Neural cell (in vitro differentiated cells): ENCODE measurements around the gene PCIF1. TPM values are rescaled to one million over a fixed set of nuclear protein-coding genes. Genes with fewer than 3 reads are reported as not detected.

Source experiments
- H2AFZ ChIP-seq: fragments of 200-600, 300-800 bp; sonication (generic), shearing (Covaris generic); 2 replicates; pipeline ENCODE4 v1.6.0; 2014; ENCODE audit warnings: low read depth, mild to moderate bottlenecking, antibody characterized with exemption, low read length, moderate library complexity
- H3F3A ChIP-seq: fragments of 200-600 bp; shearing (Covaris generic); 2 replicates; pipeline ENCODE4 v1.6.1; 2016; ENCODE audit warnings: mild to moderate bottlenecking, moderate library complexity, mixed read lengths, antibody characterized with exemption, low read length; ENCODE audit not compliant: insufficient read depth, poor library complexity, severe bottlenecking
- H3K27ac ChIP-seq: fragments of 200-600, 300-800 bp; sonication (generic), shearing (Covaris generic); 2 replicates; pipeline ENCODE4 v1.5.1; 2014; ENCODE audit warnings: mild to moderate bottlenecking, low read length, moderate library complexity
- H3K27me3 ChIP-seq: fragments of 300-800, 200-600 bp; sonication (generic), shearing (Covaris generic); 2 replicates; pipeline ENCODE4 v1.6.0; 2014; ENCODE audit warnings: mild to moderate bottlenecking, low read depth, low read length, moderate library complexity; ENCODE audit not compliant: insufficient read depth
- H3K36me3 ChIP-seq: fragments of 300-800, 200-600 bp; sonication (generic), shearing (Covaris generic); 2 replicates; pipeline ENCODE4 v1.5.1; 2014; ENCODE audit warnings: mild to moderate bottlenecking, antibody characterized with exemption, low read length, moderate library complexity; ENCODE audit not compliant: insufficient read depth
- H3K4me2 ChIP-seq: fragments of 300-800, 200-600 bp; sonication (generic), shearing (Covaris generic); 2 replicates; pipeline ENCODE4 v1.6.0; 2014; ENCODE audit warnings: mild to moderate bottlenecking, low read length
- H3K4me3 ChIP-seq: fragments of 300-800, 200-600 bp; sonication (generic), shearing (Covaris generic); 2 replicates; pipeline ENCODE4 v1.5.1; 2014; ENCODE audit warnings: mild to moderate bottlenecking, low read length, moderate library complexity
- H3K79me2 ChIP-seq: fragments of 200-600 bp; shearing (Covaris generic); replicated peaks from 2 replicates; pipeline ENCODE4 v1.6.0; 2014; ENCODE audit warnings: mild to moderate bottlenecking, low read length, moderate library complexity; ENCODE audit not compliant: insufficient read depth
- H3K9ac ChIP-seq: fragments of 300-800, 200-600 bp; sonication (generic), shearing (Covaris generic); 2 replicates; pipeline ENCODE4 v1.6.1; 2016; ENCODE audit warnings: mild to moderate bottlenecking, low read length, mixed read lengths
- H3K9me2 ChIP-seq: fragments of 200-600 bp; shearing (Covaris generic); 2 replicates; pipeline ENCODE4 v1.6.1; 2016; ENCODE audit warnings: mild to moderate bottlenecking, low read length, mixed read lengths; ENCODE audit not compliant: insufficient read depth
- H3K9me3 ChIP-seq: fragments of 200-600, 300-800 bp; sonication (generic), shearing (Covaris generic); 2 replicates; pipeline ENCODE4 v1.6.1; 2016; ENCODE audit warnings: mild to moderate bottlenecking, mixed run types, low read length, moderate library complexity, mixed read lengths
- H4K20me1 ChIP-seq: fragments of 200-600 bp; shearing (Covaris generic); 2 replicates; pipeline ENCODE4 v1.6.1; 2016; ENCODE audit warnings: mild to moderate bottlenecking, mixed run types; ENCODE audit not compliant: insufficient read depth
- CTCF ChIP-seq: fragments of 450-650 bp; IDR thresholded peaks from 2 replicates; pipeline ENCODE4 v1.5.1; 2014; ENCODE audit warnings: antibody characterized with exemption, mild to moderate bottlenecking, moderate library complexity; ENCODE audit not compliant: poor library complexity, severe bottlenecking
- EP300 ChIP-seq: fragments of 450-650 bp; conservative IDR thresholded peaks from 2 replicates; pipeline ENCODE4 v1.6.1; 2014; ENCODE audit warnings: antibody characterized with exemption, mild to moderate bottlenecking, moderate library complexity; ENCODE audit not compliant: poor library complexity, severe bottlenecking
- EZH2 ChIP-seq: fragments of 200-600, 300-800 bp; shearing (Covaris generic), sonication (generic); IDR thresholded peaks from 2 replicates; pipeline ENCODE4 v1.6.1; 2014; ENCODE audit warnings: antibody characterized with exemption, low read length, borderline replicate concordance, mild to moderate bottlenecking; ENCODE audit not compliant: insufficient read depth, poor library complexity, severe bottlenecking
- MXI1 ChIP-seq: fragments of 450-650 bp; conservative IDR thresholded peaks from 2 replicates; pipeline ENCODE4 v1.6.1; 2014; ENCODE audit warnings: antibody characterized with exemption, mild to moderate bottlenecking; ENCODE audit not compliant: poor library complexity, severe bottlenecking
- POLR2AphosphoS5 ChIP-seq: IDR thresholded peaks from 2 replicates; pipeline ENCODE4 v1.6.1; 2012
- RAD21 ChIP-seq: fragments of 450-650 bp; conservative IDR thresholded peaks from 2 replicates; pipeline ENCODE4 v1.6.1; 2014; ENCODE audit warnings: antibody characterized with exemption, mild to moderate bottlenecking, moderate library complexity
- REST ChIP-seq: IDR thresholded peaks from 2 replicates; pipeline ENCODE4 v1.6.1; 2012; ENCODE audit warnings: borderline replicate concordance
- SMC3 ChIP-seq: fragments of 450-650 bp; conservative IDR thresholded peaks from 2 replicates; pipeline ENCODE4 v1.6.1; 2014; ENCODE audit warnings: antibody characterized with exemption, mild to moderate bottlenecking, moderate library complexity; ENCODE audit not compliant: poor library complexity
- TAF1 ChIP-seq: IDR thresholded peaks from 2 replicates; pipeline ENCODE4 v1.6.1; 2012; ENCODE audit warnings: low read depth
- polyA plus RNA-seq: library from polyadenylated mRNA; depleted of rRNA; stranded (reverse); fragments of >200 nt; gene quantifications from 2 replicates; pipeline ENCODE4 v1.2.3, GENCODE V29; 2014

The PCIF1 gene
- polyA plus RNA-seq, 1 donor from 2014 or later: 28.3 TPM

GRCh38 chr20:45974896-45975565, 40.5 kb downstream of the PCIF1 start:
- TF ChIP-seq TAF1 (no peak), CTCF (no peak), POLR2AphosphoS5 (no peak)
- Histone ChIP-seq H3K79me2 (no peaks in the 10 kb centered on the region), H3K4me2 (no peak overlapping the region)

GRCh38 chr20:45975686-45976085, 41.2 kb downstream of the PCIF1 start:
- Histone ChIP-seq H2AFZ (no peak overlapping the region), H3K9ac (no peak overlapping the region), H3K27me3 (no peaks in the 10 kb centered on the region), H3K79me2 (no peaks in the 10 kb centered on the region), H3K4me2 (no peak overlapping the region), H3K9me3 (no peaks in the 10 kb centered on the region), H3K4me3 (no peak overlapping the region), H3K9me2 (no peaks in the 10 kb centered on the region), H4K20me1 (no peaks in the 10 kb centered on the region), H3F3A (no peaks in the 10 kb centered on the region), H3K27ac (no peak overlapping the region), H3K36me3 (no peaks in the 10 kb centered on the region)
- no peak for TF ChIP-seq REST

More at GRCh38 chr20:45974896-45975565, 40.5 kb downstream of the PCIF1 start:
- Histone ChIP-seq H3K36me3 (no peaks in the 10 kb centered on the region), H3K9me3 (no peaks in the 10 kb centered on the region), H3K9ac (no peak overlapping the region), H3K27me3 (no peaks in the 10 kb centered on the region), H3K9me2 (no peaks in the 10 kb centered on the region), H4K20me1 (no peaks in the 10 kb centered on the region), H3F3A (no peaks in the 10 kb centered on the region), H2AFZ (no peak overlapping the region), H3K27ac (no peak overlapping the region), H3K4me3 (no peak overlapping the region)

GRCh38 chr20:45976086-45976485, 41.6 kb downstream of the PCIF1 start:
- H3K4me2 ChIP-seq: no peak overlapping the region
- H2AFZ ChIP-seq: no peak overlapping the region
- no peak overlapping the region for H3K9ac ChIP-seq
- H4K20me1 ChIP-seq: no peaks in the 10 kb centered on the region
- H3K27ac ChIP-seq: no peak overlapping the region
- no peaks in the 10 kb centered on the region for H3K36me3 ChIP-seq
- H3F3A ChIP-seq: no peaks in the 10 kb centered on the region
- no peaks in the 10 kb centered on the region for H3K27me3 ChIP-seq
- H3K9me2 ChIP-seq: no peaks in the 10 kb centered on the region
- H3K9me3 ChIP-seq: no peaks in the 10 kb centered on the region
- no peak overlapping the region for H3K4me3 ChIP-seq
- TF ChIP-seq RAD21 (no peak), EP300 (no peak), MXI1 (no peak), POLR2AphosphoS5 (no peak), SMC3 (no peak), CTCF (no peak), EZH2 (no peak), TAF1 (no peak), REST (no peak)
- H3K79me2 ChIP-seq: no peaks in the 10 kb centered on the region
